ENCODE data around the gene PSMD14. TPM values are rescaled to one million over a fixed set of nuclear protein-coding genes. Genes with fewer than 3 reads are reported as not detected.

The PSMD14 gene
- polyA plus RNA-seq, 1 donor = 61.8 TPM

DNA sequence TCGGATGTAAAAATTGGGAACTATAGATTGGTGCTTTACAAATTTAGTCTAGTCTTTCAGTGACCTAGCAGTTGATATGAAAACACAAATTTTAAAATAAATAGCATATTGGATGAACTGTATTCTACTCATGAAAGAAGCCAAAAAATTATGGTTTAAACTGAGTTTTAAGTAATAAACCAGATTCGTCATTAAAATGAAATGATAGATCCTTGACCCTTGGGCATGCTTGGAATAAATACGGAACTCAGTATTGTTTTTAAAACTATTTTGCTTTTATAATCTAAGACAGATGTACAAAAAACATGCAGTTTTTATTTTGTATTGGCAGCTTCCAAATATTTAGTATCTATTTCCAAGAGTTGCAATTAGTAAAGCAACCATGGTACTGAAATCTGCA is 73.3 kb downstream of the PSMD14 start:
- DNase-seq = no peak

DNA sequence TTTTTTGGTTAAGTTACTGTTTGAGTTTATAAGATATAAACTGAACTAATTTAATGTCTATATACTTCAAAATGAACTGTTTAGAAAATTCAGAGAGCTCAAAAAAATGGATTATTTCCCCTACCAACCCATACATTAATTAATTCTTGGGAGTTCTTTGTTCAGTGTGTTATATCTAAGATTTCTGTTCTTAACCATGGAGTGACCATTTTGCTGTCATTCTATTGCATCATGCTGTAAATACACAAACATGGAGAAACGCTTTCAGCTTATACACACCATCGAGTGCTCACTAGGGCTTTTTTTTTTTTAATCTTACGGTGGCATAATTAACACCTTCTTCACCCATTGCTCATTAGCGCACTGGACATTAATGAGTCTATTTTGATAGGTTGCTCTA is 74.5 kb downstream of the PSMD14 start:
- DNase-seq = no peak

DNA sequence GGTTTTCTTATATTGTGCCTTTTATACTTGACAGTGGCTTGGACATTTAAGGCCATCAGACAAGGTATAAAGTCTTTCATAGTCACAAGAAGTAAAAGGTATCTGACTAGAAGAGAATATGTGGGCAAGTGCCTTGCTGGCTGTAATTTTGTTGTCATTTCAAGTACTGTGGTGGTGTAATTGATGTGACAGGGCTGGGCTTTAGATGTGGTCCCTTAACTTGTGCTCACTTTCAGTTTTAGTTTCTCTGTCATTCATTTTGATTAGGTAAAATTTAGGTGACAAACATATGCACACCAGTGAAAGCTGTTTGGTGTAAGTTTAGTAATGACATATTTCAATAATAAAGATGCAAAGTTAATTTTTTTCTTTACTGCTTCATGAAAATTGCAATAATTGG is 76.6 kb downstream of the PSMD14 start:
- no peak for DNase-seq

DNA sequence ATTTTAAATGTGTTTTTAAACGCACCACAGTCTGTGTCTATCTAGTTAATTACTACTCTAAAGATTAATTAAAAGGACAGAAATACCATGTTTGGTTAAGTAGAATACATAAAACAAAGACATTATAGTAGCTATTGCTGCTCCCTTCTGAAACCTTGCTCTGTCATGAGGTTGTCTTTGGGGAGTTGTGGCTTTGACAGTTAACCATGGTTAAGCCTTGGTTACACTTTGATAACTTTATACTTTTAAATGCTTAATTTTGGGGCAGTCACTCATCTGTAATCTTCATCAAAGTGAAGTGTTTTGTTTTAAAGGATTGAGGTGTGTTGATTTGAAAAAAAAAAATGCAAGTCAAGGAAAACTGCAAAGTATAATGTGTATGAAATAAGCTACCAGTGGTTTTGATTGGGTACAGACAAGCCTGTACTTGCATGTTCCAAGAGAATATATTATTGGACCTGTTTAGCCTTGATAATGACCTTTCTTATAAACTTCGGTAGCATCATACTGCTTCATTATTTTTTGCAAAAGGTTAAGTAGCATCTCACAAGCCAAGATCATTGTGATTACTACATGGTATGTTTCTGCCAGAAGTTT is 78.1 kb downstream of the PSMD14 start:
- DNase-seq = no peak

DNA sequence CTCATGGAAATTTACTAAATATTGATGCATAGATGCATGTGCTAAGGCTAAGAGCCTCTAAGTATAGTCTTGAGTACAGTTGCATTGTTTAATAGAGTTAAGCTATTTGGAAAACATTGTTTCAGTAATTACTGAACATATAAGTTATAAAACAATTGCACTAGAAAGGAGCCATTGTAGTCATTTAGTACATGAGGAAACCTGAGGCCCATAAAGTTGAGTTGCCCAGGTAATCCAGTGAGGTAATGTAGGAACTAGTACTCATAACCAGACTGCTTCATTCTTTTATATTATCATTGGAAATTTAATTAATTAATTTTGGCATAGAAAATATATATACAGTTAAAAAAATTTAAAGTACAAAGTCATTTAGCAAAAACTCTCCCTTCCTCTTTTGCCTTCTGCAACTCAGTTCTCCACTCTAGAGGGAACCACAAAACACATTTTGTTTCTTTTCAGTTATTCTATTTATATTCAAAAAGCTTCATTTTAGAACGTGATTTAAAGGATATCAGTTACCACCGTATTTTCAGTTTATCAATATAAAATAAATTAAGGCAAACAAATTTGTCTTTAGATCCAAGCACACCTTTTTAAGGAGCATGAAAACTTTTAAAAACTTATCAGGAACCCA is 80.0 kb downstream of the PSMD14 start:
- no peak for DNase-seq

DNA sequence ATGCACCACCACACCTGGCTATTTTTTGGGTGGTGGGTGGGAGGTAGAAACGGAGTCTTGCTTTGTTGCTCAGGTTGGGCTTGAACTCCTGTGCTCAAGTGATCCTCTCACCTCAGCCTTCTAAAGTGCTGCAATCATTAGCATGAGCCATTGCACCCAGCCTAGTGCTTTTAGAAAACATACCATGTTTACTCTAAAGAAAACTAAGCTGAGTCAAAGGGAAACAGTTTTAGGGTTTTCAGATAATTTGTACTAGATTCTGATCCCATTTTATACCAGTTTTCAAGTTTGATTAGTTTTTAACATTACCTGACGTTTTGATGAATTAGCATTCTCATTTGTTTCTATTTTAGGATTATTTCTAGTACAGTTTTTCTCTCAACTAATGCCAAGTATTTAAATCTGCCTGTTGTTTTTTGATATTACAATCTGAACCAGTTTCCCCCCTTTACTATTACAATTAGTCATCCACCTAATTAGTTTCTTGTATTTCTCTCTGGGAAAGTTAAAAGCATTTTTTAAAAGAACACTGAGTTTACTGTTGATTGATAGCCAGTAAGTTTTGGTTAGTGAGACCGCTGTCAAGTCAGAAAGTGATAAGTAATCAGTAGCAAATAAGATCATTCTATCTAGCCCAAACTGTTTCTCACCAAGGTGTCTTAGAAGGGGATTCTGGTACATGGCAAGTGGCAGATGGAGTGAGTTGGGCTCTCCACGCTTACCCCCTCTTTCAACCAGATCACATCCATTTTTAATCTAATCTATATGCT is 83.7 kb downstream of the PSMD14 start:
- DNase-seq = no peak

DNA sequence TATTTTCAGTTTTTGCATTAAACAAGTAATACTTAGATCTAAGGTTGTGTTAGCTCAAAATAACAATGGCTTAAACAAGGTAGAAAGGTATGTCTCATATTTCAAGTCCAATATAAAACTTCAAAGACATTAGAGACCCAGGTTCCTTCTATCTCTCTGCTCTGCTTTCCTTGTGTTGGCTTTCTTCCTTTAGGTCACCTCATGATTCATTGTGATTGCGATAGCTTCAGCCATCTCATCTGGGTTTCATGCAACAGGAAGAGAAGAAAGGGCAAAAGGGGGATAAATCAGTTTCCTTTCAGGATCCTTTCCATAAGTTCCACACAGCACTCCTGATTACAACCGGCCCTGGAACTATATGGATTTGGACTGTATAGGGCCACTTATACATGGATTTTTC is 91.9 kb downstream of the PSMD14 start:
- DNase-seq = no peak

DNA sequence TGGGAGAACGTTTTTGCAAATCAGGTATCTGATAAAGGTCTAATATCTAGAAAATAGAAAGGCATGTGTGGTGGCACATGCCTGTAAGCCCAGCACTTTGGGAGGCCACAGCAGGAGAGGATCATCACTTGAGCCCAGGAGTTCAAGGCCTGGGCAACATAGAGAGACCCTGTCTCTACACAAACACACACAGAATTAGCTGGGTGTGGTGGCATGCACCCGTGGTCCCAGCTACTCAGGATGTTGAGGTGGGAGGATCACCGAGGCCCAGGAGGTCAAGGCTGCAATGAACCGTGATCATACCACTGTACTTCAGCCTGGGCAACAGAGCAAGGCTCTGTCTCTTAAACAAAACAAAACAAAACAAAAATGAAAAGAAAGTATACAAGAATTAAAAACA is 94.1 kb downstream of the PSMD14 start:
- DNase-seq = no peak

DNA sequence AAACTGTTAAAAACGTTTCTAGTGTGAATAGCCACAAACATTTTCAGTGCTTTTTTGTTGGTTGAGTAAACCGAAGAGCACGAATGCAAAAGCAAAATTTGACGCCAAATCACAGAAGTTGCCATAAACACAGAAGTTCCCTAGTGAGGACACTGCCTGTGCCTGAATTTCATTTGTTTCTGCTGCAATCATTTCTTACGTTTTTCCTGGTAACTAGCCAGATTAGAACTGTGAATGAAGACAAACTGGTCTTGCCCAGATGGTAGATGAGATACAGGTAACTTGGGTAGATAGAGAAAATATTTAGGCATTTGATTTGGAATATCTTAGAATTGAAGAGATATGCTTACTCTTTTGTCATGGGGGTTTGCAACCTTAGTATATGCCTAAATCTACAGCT is 98.1 kb downstream of the PSMD14 start:
- no peak for DNase-seq

DNA sequence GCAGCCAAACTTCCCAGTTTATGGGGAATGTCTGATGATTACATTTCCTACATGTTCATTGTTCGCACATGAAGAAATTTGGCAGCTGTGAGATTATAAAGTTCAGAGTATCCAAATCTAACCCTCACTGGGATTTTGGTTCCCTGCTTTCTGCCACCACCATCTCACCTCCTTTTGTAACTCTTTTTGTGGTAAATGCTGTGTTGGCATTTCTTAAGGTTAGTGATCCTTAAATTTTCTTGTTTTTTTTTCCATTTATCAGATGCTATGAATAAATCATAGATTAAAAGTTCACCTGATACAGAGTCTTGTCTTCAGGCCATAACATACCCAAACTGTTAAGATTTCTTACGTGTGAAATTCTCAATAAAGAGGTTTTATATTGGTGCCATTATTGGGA is 99.4 kb downstream of the PSMD14 start:
- DNase-seq = no peak

DNA sequence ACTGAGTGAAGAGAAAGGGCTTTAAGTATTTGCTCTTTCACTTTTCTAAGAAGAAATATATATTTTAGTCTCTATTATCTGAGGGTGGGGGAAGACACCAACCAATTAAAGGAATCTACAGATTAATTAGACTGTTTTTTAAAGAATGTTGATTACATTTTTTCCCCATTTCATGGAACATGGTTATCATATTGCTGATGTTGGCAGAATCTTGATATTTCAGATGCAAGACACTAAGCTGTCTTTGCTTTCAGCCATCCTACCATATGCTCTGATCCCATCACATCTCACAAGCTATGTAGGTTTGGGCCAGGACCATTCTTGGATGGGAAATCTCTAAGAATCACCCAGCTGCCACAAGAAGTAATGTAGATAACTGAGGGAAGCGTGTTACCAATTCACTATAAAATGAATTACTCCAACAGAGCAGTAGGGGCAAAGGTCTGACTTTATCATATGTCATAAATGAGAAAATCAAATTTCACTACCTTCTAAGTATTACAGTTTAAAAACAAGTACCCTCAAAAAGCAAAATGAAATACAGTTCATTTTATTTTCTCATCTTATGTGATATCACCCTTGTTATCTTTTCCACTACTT is 101.2 kb downstream of the PSMD14 start:
- no peak for DNase-seq

DNA sequence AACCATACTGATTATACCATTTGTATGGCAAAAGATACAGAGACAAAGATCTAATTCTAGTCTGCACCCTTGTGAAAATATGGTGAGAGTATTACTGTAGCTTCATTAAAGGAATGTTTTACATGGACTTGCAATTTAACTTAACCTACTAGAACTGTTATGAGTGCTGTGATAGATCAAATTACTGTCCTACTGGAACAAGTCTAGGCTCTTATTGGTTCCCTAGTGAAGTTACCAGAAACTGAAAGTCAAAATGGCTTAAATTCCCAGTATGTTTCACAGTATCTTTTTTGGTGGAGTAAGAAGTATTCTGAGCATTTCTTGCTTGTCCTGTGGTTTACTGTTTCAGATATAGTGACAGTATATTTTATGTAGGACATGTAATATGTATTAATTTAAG is 104.1 kb downstream of the PSMD14 start:
- no peak for DNase-seq

DNA sequence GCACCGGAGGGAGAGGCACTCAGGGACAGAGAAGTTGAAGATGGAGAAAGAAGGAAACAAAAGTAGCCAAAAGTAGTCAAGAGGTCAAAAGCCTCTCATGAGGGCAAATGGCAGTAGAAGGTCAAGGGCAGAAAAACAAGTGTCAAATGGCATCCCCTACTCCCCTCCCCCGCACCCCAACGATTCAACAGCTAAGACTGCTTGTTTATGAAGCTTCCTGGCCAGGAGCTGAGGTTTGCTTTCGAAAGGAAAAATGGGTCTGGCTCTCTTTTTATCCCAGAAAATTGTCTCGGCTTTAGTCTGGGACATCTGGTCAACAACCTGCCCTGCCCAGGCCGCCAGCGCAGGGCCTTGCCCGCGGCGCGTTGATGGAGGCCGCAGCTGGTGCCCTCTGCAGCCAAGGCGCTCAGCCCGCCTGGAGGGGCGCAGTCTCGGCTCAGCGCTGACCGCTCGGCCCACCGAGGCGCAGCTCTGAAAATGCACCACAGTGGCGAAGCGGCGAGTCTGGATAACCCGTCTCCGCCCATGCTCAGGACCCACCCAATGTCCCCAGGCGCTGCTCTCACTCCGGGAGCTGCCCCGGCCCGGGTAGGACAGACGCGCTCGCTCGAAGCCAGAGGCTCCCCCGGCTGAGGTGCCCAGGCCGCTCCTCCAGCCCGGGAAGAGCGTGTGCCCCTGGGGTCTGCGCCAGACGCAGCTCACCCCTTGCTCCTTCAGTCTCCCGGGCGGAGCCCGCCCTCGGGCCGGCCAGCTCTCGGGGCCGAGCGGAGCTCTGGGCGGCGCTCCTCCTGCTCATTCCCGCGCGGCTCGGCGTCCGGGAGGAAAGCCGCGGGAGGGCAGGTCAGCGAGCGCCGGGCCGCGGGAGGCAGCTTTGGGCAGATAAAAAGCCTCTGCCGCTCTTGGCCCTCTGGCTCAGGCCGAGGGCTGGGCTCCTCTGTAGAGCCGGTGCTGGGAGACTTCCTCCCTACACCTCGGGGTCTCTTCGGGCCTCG is 106.1 kb downstream of the PSMD14 start:
- no peak for DNase-seq

DNA sequence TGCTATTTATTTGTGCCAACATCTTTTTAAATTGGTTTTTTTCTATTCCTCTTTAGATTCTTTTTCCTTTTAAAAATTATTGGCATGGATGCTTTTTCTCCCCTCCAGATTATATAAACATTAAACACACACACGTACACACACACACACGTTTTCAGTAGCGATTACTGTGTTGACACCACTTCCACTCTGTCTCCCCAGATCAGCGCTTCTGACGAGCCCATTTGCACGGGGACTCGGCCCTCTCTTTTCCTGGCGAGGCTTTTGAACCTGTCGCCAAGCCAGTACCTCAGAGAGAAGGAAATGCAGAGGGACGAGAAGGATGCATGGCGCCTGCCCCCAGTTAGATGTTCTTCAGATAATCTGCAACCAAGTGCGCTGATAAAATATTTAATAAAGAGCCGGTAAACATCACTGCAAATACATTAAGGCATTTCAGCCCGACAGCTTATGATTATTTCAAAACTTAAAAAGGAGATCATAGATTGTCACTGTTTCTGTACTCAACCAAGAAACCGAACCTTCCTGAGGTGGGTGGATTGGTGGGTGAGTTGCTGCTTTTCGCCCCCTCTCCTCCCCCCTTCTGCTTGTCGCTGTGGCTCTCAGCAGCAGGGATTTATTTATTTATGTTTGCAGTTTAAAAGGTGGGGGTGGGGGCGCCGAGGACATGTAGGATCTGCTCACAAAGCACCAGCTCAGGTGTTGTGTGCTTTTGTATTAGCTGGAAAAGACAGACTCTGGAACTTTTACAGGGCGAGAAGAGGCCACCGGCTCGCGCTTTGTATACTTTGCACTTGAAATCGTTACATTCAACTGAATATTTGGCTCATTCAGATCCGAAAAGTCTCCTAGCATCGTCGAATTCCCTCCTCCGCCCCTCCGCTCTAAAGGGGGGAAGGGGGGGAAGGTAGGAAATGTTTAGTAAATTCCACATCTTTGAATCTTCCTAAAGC is 107.1 kb downstream of the PSMD14 start:
- DNase-seq = no peak

DNA sequence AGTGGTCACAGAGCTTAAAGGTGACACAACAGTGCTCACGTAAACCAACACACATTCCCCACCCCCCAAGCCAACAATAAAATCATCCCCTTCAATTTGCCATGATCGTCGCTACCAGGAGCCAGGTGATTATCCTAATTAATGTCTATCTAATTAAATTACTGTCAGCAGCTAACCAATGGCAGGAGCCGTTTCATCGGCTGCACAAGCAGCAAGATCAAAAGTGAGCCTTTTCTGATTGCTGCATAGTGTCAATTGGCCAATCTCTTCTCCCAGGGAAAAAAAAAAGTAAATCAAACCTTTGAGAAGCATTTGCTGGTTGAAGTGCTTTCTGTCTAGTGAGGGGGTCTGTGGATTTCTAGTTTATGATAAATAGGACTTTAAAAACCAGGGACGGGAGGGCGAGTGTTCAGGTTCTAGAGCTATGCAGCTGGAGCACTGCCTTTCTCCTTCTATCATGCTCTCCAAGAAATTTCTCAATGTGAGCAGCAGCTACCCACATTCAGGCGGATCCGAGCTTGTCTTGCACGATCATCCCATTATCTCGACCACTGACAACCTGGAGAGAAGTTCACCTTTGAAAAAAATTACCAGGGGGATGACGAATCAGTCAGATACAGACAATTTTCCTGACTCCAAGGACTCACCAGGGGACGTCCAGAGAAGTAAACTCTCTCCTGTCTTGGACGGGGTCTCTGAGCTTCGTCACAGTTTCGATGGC is 107.9 kb downstream of the PSMD14 start, which contains the start of gene TBR1:
TSS of gene TBR1 (plus strand) at position 311 of the 721 bp plus-strand sequence. CDS start at position 425, 114 bp downstream.
- DNase-seq = no peak

DNA sequence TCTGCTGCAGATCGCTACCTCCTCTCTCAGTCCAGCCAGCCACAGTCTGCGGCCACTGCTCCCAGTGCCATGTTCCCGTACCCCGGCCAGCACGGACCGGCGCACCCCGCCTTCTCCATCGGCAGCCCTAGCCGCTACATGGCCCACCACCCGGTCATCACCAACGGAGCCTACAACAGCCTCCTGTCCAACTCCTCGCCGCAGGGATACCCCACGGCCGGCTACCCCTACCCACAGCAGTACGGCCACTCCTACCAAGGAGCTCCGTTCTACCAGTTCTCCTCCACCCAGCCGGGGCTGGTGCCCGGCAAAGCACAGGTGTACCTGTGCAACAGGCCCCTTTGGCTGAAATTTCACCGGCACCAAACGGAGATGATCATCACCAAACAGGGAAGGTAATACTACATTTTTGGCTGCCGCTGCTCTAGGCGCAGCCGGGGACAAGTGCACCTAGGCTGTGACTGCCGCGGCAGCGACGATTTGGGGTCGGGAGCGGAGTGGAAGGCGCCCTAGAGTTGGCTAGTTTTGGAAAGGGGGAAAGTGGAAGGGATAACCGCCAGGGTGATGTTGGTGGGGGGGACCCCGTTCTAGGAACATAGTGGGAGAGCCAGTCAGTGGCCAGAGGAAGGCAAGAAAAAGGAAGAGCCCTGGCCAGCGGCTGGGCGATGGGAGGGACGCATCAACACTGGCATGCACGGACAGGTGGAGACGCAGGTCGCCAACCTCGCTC is 108.6 kb downstream of the PSMD14 start:
- no peak for DNase-seq

DNA sequence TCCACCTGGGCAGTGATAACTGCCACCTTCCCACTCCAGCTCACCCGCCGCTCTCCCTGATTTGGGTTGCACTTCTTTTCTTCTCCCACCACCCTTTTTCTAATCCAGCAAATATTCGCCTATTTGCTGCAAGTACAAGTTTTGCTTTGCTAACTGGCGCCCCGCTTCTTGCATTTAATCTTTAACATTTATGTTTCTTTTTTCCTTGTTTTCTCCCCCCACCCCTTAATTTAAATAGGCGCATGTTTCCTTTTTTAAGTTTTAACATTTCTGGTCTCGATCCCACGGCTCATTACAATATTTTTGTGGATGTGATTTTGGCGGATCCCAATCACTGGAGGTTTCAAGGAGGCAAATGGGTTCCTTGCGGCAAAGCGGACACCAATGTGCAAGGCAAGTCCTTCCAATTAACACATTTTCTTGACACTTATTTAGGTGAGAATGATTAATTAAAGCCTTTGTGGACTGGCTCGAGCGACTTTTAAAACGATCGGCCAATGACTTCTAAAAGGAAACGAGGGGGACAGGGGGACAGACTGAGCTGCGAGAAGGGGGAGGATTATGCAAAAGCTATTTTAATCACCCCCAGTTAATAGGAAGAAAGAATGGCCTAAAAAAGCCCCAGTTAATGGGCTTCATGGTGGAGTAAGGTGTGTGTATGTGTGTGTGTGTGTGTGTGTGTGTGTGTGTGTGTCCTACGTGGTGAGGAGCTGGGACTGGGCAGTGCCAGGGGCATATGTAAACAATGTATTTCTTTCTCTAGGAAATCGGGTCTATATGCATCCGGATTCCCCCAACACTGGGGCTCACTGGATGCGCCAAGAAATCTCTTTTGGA is 109.4 kb downstream of the PSMD14 start:
- no peak for DNase-seq

DNA sequence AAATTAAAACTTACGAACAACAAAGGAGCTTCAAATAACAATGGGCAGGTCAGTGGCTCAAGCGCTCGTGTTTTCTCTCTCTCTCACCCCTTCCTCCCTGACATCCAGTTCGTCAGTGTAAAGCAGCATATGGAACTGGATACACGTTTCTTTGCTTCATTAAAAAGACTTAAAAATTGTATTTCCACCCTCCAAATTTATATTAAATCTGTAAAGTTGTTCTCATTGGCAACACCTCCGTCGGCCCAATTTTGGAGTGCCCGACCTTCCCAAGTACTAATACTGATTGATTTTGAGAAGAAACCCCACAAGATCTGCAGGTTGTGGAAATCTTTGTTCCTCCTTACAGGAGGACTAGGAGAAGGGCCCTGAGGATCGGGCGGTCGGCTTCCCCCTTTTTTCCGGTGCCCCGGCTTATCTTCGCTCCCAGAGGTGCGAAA is 110.1 kb downstream of the PSMD14 start:
- DNase-seq = no peak
